Small intestine (tissue), 7 donors: ENCODE results near the gene GRAP2. TPM values are rescaled to one million over a fixed set of nuclear protein-coding genes. Genes with fewer than 3 reads are reported as not detected.
A peak's percentile ranks its signal among the peaks of the same experiment; 100 is the strongest.

Experiments used
- DNase-seq, 2 donors: peaks; one replicate each; pipeline versions ENCODE4 v3.0.0 to v3.0.0-alpha.2; 2013
- FAIRE-seq: peaks from 2 replicates; lab custom pipeline; 2012; peaks lifted over from hg19 to GRCh38; lab: Jason Lieb, UNC
- H3K27ac ChIP-seq, 3 donors: one replicate each; pipeline ENCODE4 v1.5.1; 2013; ENCODE audit warnings: low read length in 2 of 3, mild to moderate bottlenecking in 2 of 3, control low read depth in 1 of 3, inconsistent platforms in 1 of 3, low read depth in 1 of 3, moderate library complexity in 1 of 3
- H3K27me3 ChIP-seq, 3 donors: one replicate each; pipeline ENCODE4 v1.6.1; 2013; ENCODE audit warnings: low read length in 3 of 3, inconsistent platforms in 1 of 3; ENCODE audit not compliant: control insufficient read depth in 3 of 3, insufficient read depth in 3 of 3
- H3K36me3 ChIP-seq, 3 donors: one replicate each; pipeline ENCODE4 v1.6.1; 2013; ENCODE audit warnings: low read length in 3 of 3, inconsistent platforms in 1 of 3, low read depth in 1 of 3, mild to moderate bottlenecking in 1 of 3, moderate library complexity in 1 of 3; ENCODE audit not compliant: control insufficient read depth in 3 of 3, insufficient read depth in 2 of 3
- H3K4me1 ChIP-seq, 3 donors: one replicate each; pipeline ENCODE4 v1.6.1; 2013; ENCODE audit warnings: low read length in 2 of 3, inconsistent platforms in 1 of 3, low read depth in 1 of 3, mild to moderate bottlenecking in 1 of 3, moderate library complexity in 1 of 3; ENCODE audit not compliant: control insufficient read depth in 3 of 3, insufficient read depth in 2 of 3
- H3K4me3 ChIP-seq, 3 donors: one replicate each; pipeline ENCODE4 v1.5.1; 2013; ENCODE audit warnings: low read length in 3 of 3, control low read depth in 1 of 3, inconsistent platforms in 1 of 3, low read depth in 1 of 3, mild to moderate bottlenecking in 1 of 3, moderate library complexity in 1 of 3
- H3K9me3 ChIP-seq, 2 donors: one replicate each; pipeline ENCODE4 v1.6.1; 2013; ENCODE audit warnings: low read depth in 1 of 2, low read length in 1 of 2; ENCODE audit not compliant: control insufficient read depth in 2 of 2, insufficient read depth in 1 of 2
- WGBS, 3 donors: extraction: QIAGEN DNeasy Blood & Tissue Kit; methylation state at CpG; one replicate each; pipeline ENCODE4 v1.1.7; 2013; 5-methylcytosine and 5-hydroxymethylcytosine counted together
- polyA plus RNA-seq, 4 donors: library from polyadenylated mRNA; stranded (reverse) in 3 of 4; unstranded in 1 of 4; fragments of 200-250 nt in 3 of 4; fragments of 120-200 nt in 1 of 4; gene quantifications; one replicate each; pipeline versions ENCODE4 v1.2.1 to v1.2.3, GENCODE V29; 2013
- donor health status: healthy with polysubstance abuse.
- donor health status: control.
- donor health status: control.
- donor health status: Bipolar disorder and iron deficiency.
- donor health status: healthy.

The GRAP2 gene
- polyA plus RNA-seq, 4 donors = 2.0 to 3.4 (median 2.6) TPM

DNA sequence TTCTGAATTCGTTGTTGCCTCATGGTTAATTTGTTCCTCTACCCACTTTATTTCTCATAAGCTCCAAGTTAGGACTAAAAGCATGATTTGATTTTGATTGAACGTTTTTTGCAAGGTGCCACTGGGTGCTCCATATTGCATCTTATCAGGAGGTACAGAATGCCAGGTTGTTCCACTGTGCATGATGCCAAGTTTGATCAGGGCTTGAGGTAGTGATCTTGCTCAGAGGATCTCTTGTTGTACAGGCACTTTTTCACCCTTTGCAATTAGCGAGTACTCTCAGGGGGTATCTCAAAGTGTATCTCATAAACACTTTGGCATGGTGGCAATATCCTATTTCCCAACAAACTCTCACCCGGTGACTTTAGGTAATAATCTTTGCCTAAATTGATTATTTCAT is 4.0 kb downstream of the GRAP2 start:
- H3K27ac ChIP-seq = peak overlapping the region in 1 of 3 donors; percentile 22
- FAIRE-seq (no peak), DNase-seq (no peak)
- H3K36me3 ChIP-seq = no peaks in the 10 kb centered on the region
- H3K9me3 ChIP-seq = no peaks in the 10 kb centered on the region
- 65 to 75% (median 75%) methylated on average over 4 of the region's 4 CpGs for WGBS, 3 donors
- no peaks in the 10 kb centered on the region for H3K27me3 ChIP-seq
- H3K4me3 ChIP-seq = peak overlapping the region in 1 of 3 donors; percentile 23
- no peaks in the 10 kb centered on the region for H3K4me1 ChIP-seq

- FAIRE-seq = no peak
Observed at GRCh38 chr22:39905687-39906086, 4.8 kb downstream of the GRAP2 start.

DNA sequence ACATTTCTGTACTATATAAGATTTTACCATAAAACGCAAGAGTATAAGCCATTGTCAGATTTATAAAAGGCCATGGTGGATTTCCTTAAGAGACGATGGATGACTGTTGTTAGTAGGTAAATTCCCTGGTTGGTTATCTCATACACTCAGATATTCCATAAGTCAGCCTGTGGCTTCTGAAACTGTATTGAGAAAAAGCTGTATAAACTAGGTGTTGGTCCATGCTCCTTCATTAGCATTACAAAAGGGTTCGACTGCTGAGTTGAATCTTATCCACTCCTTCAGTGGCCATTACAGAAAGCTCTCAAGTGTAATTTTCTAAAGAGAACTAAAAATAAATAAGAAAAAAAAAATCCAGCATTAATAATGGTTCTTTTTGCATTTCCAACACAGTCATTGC is 5.3 kb downstream of the GRAP2 start:
- no peak overlapping the region for H3K4me3 ChIP-seq
- WGBS, 3 donors = 62 to 73% (median 71%) methylated on average over 3 of the region's 3 CpGs
- no peak for DNase-seq
- H3K4me1 ChIP-seq = no peaks in the 10 kb centered on the region
- no peaks in the 10 kb centered on the region for H3K27me3 ChIP-seq
- no peak for FAIRE-seq
- no peak overlapping the region for H3K27ac ChIP-seq
- H3K9me3 ChIP-seq = no peaks in the 10 kb centered on the region
- H3K36me3 ChIP-seq = no peaks in the 10 kb centered on the region

More at GRCh38 chr22:39905687-39906086, 4.8 kb downstream of the GRAP2 start:
- Histone ChIP-seq H3K9me3 (no peaks in the 10 kb centered on the region), H3K27ac (peak overlapping the region in 2 of 3 donors; percentile 10 to 51), H3K36me3 (no peaks in the 10 kb centered on the region), H3K4me1 (no peaks in the 10 kb centered on the region), H3K27me3 (no peaks in the 10 kb centered on the region), H3K4me3 (peak overlapping the region in 1 of 3 donors; percentile 27)
- 61 to 81% (median 77%) methylated on average over 3 of the region's 3 CpGs for WGBS, 3 donors
- DNase-seq = no peak

DNA sequence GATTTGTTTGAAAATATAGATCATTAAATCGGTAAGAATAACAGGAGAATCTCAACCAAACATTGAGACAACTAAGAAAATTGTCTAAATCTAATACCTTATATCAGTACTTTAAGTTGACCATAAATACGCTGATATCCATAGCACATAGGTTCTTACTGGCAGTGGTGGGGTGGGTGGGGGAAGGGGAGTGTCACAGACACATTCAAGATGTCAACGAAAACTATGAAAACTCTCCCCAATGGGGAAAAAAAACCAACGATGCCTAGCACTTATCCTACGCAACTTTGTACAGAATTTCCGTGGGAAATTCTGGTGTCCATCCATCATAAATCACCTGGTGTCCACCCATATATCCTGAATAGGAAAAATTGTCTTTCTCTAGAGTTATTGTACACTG is 6.2 kb downstream of the GRAP2 start:
- no peaks in the 10 kb centered on the region for H3K4me1 ChIP-seq
- H3K4me3 ChIP-seq = peak overlapping the region in 1 of 3 donors; percentile 34
- 77 to 81% (median 79%) methylated on average over 6 of the region's 6 CpGs for WGBS, 3 donors
- no peaks in the 10 kb centered on the region for H3K36me3 ChIP-seq
- H3K9me3 ChIP-seq = no peaks in the 10 kb centered on the region
- peak overlapping the region in 1 of 3 donors; percentile 34 for H3K27ac ChIP-seq
- DNase-seq (no peak), FAIRE-seq (no peak)
- no peaks in the 10 kb centered on the region for H3K27me3 ChIP-seq

DNA sequence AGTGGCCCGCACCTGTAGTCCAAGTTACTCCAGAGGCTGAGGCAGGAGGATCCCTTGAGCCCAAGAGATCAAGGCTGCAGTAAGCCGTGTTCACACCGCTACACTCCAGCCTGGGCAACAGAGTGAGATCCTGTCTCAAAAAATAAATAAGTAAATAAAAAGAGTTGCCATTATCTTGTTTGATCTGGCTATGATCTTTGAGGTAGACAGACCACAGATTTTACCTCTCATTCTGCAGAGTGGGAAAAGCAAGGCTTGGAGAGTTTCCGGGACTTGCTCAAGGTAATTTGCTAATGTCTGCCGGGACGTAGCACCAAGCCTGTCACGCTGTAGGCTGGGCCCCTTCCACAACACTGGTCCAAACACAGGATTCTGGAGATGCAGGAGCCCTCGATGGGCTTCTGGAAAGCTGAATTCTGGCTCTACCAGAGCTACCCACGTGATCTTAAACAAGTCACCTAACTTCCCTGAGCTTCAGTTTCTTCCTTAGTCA is 6.8 kb downstream of the GRAP2 start:
- peak overlapping the region in 2 of 3 donors; percentile 34 to 37 for H3K27ac ChIP-seq
- no peaks in the 10 kb centered on the region for H3K27me3 ChIP-seq
- FAIRE-seq = no peak
- peak overlapping the region in 1 of 3 donors; percentile 34 for H3K4me3 ChIP-seq
- H3K36me3 ChIP-seq = no peaks in the 10 kb centered on the region
- DNase-seq = no peak
- no peaks in the 10 kb centered on the region for H3K9me3 ChIP-seq
- no peaks in the 10 kb centered on the region for H3K4me1 ChIP-seq
- 64 to 83% (median 81%) methylated on average over 9 of the region's 9 CpGs for WGBS, 3 donors

- no peaks in the 10 kb centered on the region for H3K27me3 ChIP-seq
- no peaks in the 10 kb centered on the region for H3K4me1 ChIP-seq
- H3K9me3 ChIP-seq = no peaks in the 10 kb centered on the region
- DNase-seq = no peak
- no peaks in the 10 kb centered on the region for H3K36me3 ChIP-seq
- peak overlapping the region in 2 of 3 donors; percentile 26 to 37 for H3K27ac ChIP-seq
- peak overlapping the region in 1 of 3 donors; percentile 13 for H3K4me3 ChIP-seq
- 78 to 86% (median 80%) methylated on average over 2 of the region's 2 CpGs for WGBS, 3 donors
- no peak for FAIRE-seq
Observed at GRCh38 chr22:39908136-39908535, 7.3 kb downstream of the GRAP2 start.

GRCh38 chr22:39908737-39909136 is 7.9 kb downstream of the GRAP2 start:
- DNase-seq (no peak), FAIRE-seq (no peak)
- 58 to 78% (median 69%) methylated on average over 5 of the region's 5 CpGs for WGBS, 3 donors
- H3K4me3 ChIP-seq = peak overlapping the region in 1 of 3 donors; percentile 5
- H3K4me1 ChIP-seq = no peaks in the 10 kb centered on the region
- H3K27ac ChIP-seq = peak overlapping the region in 2 of 3 donors; percentile 9 to 47
- H3K27me3 ChIP-seq = peaks cover 0 to 2% (median 0%) of the 10 kb centered on the region in 3 donors
- no peaks in the 10 kb centered on the region for H3K9me3 ChIP-seq
- H3K36me3 ChIP-seq = no peaks in the 10 kb centered on the region

DNA sequence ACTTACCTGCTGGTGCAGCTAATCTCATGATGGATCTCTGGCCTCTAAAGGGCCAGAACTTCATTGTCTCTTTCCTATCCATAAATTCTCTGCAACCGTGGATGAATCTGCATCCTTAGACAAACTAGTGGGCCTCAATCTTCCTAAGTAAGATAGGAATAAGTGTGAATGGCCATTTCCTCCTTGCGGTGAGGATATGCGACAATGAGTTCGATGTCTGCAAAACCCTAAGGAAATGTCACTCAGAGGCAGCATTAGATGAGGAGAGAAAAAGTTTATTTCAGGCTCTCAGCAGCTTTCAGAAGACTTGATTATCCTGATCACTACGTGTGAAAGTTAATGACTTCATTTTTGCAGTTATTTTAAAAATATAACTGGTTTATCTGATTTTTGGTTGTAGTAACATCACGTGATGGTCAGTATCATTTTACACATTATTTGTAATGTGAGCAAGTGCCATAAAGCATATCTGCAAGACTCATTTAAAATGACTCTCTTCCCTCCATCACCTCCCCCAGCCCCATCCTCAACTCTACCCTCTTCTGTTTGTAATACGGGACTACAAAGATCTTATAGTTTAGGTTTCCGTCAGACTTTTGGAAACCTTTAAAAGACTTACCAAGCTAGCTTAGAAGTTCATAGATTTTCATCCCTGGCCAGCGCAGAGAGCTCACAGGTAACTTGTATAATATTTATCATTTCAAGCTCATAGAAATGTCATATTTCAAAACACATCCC is 10.2 kb downstream of the GRAP2 start:
- FAIRE-seq (no peak), DNase-seq (no peak)
- Histone ChIP-seq H3K4me1 (no peaks in the 10 kb centered on the region), H3K27me3 (peaks cover 0 to 2% (median 0%) of the 10 kb centered on the region in 3 donors), H3K9me3 (no peaks in the 10 kb centered on the region), H3K36me3 (no peaks in the 10 kb centered on the region), H3K4me3 (no peak overlapping the region), H3K27ac (no peak overlapping the region)
- WGBS, 3 donors = 63 to 66% (median 65%) methylated on average over 9 of the region's 9 CpGs
